ENCODE measurements around the gene LZIC. TPM values are rescaled to one million over a fixed set of nuclear protein-coding genes. Genes with fewer than 3 reads are reported as not detected.
A peak's percentile ranks its signal among the peaks of the same experiment; 100 is the strongest.

LZIC gene
- total RNA-seq, 4 donors from 2014 or later, result 9.4 to 21.7 (median 19.4) TPM

GRCh38 chr1:9916452-9916851 is 26.7 kb downstream of the LZIC start:
- no peak overlapping the region for H3K4me3 ChIP-seq
- in situ Hi-C loops (cut with MboI; ENCODE audit: low sequenced_read_pairs in 4 of 4) (no loop called here), intact Hi-C loops (cut with DNase I; ENCODE audit: low total_unique reads) (no loop called here)
- H3K9me3 ChIP-seq, result no peaks in the 10 kb centered on the region
- peaks cover 1 to 2% of the 10 kb centered on the region in 2 donors for H3K4me1 ChIP-seq
- H3K27ac ChIP-seq, result no peak overlapping the region
- H3K36me3 ChIP-seq, result no peaks in the 10 kb centered on the region
- DNase-seq (no peak), ATAC-seq (no peak)
- H3K27me3 ChIP-seq, result no peaks in the 10 kb centered on the region
- TF ChIP-seq CTCF (IDR thresholded peaks at IDR 0.05 in 4 of 5, conservative IDR thresholded peaks at IDR 0.05 in 1 of 5) (no peak), POLR2A (IDR thresholded peaks at IDR 0.05) (no peak)

GRCh38 chr1:9914610-9914937 is 28.6 kb downstream of the LZIC start:
- H3K27ac ChIP-seq, result no peak overlapping the region
- H3K9me3 ChIP-seq, result no peaks in the 10 kb centered on the region
- no peaks in the 10 kb centered on the region for H3K36me3 ChIP-seq
- no peak for DNase-seq
- in situ Hi-C loops (cut with MboI; ENCODE audit: low sequenced_read_pairs in 4 of 4) (no loop called here), intact Hi-C loops (cut with DNase I; ENCODE audit: low total_unique reads) (no loop called here)
- H3K27me3 ChIP-seq, result no peaks in the 10 kb centered on the region
- no peak overlapping the region for H3K4me3 ChIP-seq
- TF ChIP-seq CTCF (IDR thresholded peaks at IDR 0.05 in 4 of 5, conservative IDR thresholded peaks at IDR 0.05 in 1 of 5) (no peak), POLR2A (IDR thresholded peaks at IDR 0.05) (no peak)
- ATAC-seq, result no peak
- H3K4me1 ChIP-seq, result peaks cover 9 to 11% of the 10 kb centered on the region in 2 donors

GRCh38 chr1:9912264-9912936 is 30.8 kb downstream of the LZIC start:
- peaks cover 23 to 27% of the 10 kb centered on the region in 2 donors for H3K4me1 ChIP-seq
- TF ChIP-seq POLR2A (IDR thresholded peaks at IDR 0.05) (no peak), CTCF (IDR thresholded peaks at IDR 0.05 in 4 of 5, conservative IDR thresholded peaks at IDR 0.05 in 1 of 5) (no peak)
- H3K9me3 ChIP-seq, result no peaks in the 10 kb centered on the region
- no peak overlapping the region for H3K4me3 ChIP-seq
- H3K27ac ChIP-seq, result peak overlapping the region in 3 of 4 donors; percentile 98 to 99 (median 98)
- intact Hi-C loops (cut with DNase I; ENCODE audit: low total_unique reads) (no loop called here), in situ Hi-C loops (cut with MboI; ENCODE audit: low sequenced_read_pairs in 4 of 4) (no loop called here)
- ATAC-seq (no peak), DNase-seq (no peak)
- H3K36me3 ChIP-seq, result no peaks in the 10 kb centered on the region
- no peaks in the 10 kb centered on the region for H3K27me3 ChIP-seq

GRCh38 chr1:9910423-9911178 is 32.6 kb downstream of the LZIC start:
- peak; percentile 99 to 100 for DNase-seq
- H3K27me3 ChIP-seq, result no peaks in the 10 kb centered on the region
- peaks cover 27 to 29% of the 10 kb centered on the region in 2 donors for H3K4me1 ChIP-seq
- no peaks in the 10 kb centered on the region for H3K36me3 ChIP-seq
- TF ChIP-seq POLR2A (IDR thresholded peaks at IDR 0.05) (peak; percentile 74 to 90), CTCF (IDR thresholded peaks at IDR 0.05 in 4 of 5, conservative IDR thresholded peaks at IDR 0.05 in 1 of 5) (no peak)
- ATAC-seq, result peak; percentile 81 to 87
- H3K4me3 ChIP-seq, result peak overlapping the region; percentile 59 to 79 (median 72)
- intact Hi-C loops (cut with DNase I; ENCODE audit: low total_unique reads), result loop anchor here (1.0 to 2.0 kb wide), 4 partner anchors 33 to 488 kb away; partner anchors contain the start of genes LZIC, NMNAT1 and UBE4B
- in situ Hi-C loops (cut with MboI; ENCODE audit: low sequenced_read_pairs in 4 of 4), result no loop called here
- no peaks in the 10 kb centered on the region for H3K9me3 ChIP-seq
- H3K27ac ChIP-seq, result peak overlapping the region; percentile 92 to 99 (median 98)
